Astrocyte of the spinal cord (primary cell): ENCODE measurements around the gene NRF1.

Source experiments
- DNase-seq: peaks from one replicate; pipeline ENCODE4 v3.0.0; 2011; ENCODE audit warnings: low read depth, low spot score
- H3K4me3 ChIP-seq: 2 replicates; pipeline ENCODE4 v1.5.1; 2011; ENCODE audit warnings: low read depth, mild to moderate bottlenecking, low read length, moderate library complexity
- CTCF ChIP-seq: IDR thresholded peaks from 2 replicates; pipeline ENCODE4 v1.5.1; 2012; ENCODE audit warnings: low read depth, mild to moderate bottlenecking, low read length, inconsistent platforms
- in situ Hi-C: cut with HindIII; loops from 2 replicates; pipeline ENCODE4 v1.10.0; 2017; ENCODE audit warnings: low sequenced_read_pairs

NRF1 gene

GRCh38 chr7:129606803-129607202, 4.7 kb upstream of the NRF1 start:
- in situ Hi-C loops: no loop called here
- DNase-seq: no peak
- no peak for TF ChIP-seq CTCF
- no peak overlapping the region for H3K4me3 ChIP-seq

- peak; percentile 68 for TF ChIP-seq CTCF
- DNase-seq: peak; percentile 23
Measured at GRCh38 chr7:129607471-129608120, 3.9 kb upstream of the NRF1 start.

GRCh38 chr7:129609666-129610065, 1.9 kb upstream of the NRF1 start:
- no peak for TF ChIP-seq CTCF
- DNase-seq: no peak
- H3K4me3 ChIP-seq: no peak overlapping the region
- in situ Hi-C loops: no loop called here

More at GRCh38 chr7:129607471-129608120, 3.9 kb upstream of the NRF1 start:
- H3K4me3 ChIP-seq: no peak overlapping the region
- in situ Hi-C loops: no loop called here

- H3K4me3 ChIP-seq: peak overlapping the region; percentile 92
- in situ Hi-C loops: no loop called here
- no peak for TF ChIP-seq CTCF
Measured at GRCh38 chr7:129610709-129611245, 743 bp upstream of the NRF1 start.

GRCh38 chr7:129612112-129613015, 844 bp downstream of the NRF1 start:
- H3K4me3 ChIP-seq: peak overlapping the region; percentile 92
- peak; percentile 55 for DNase-seq
- TF ChIP-seq CTCF: peak; percentile 76
- in situ Hi-C loops: no loop called here

More at GRCh38 chr7:129610709-129611245, 743 bp upstream of the NRF1 start:
- no peak for DNase-seq

- no peak for TF ChIP-seq CTCF
- in situ Hi-C loops: no loop called here
- no peak for DNase-seq
- H3K4me3 ChIP-seq: peak overlapping the region; percentile 92
Measured at GRCh38 chr7:129613016-129613337, 1.5 kb downstream of the NRF1 start.
